OCI-LY1 (cell line): ENCODE results near the gene TRIO.
"Not testable (repeated sequence)": the region's sequence is repeated elsewhere in the genome, so short reads cannot be mapped to it uniquely, and the experiment has no call there.

Experiments used
- H2AFZ ChIP-seq: fragments of 200-600 bp; sonication (generic), shearing (Covaris generic); 2 replicates; pipeline ENCODE4 v1.6.0; 2014; ENCODE audit warnings: antibody characterized with exemption, mild to moderate bottlenecking, low read length
- H3F3A ChIP-seq: fragments of 200-600 bp; sonication (generic), shearing (Covaris generic); 2 replicates; pipeline ENCODE4 v1.6.0; 2014; ENCODE audit warnings: mild to moderate bottlenecking, antibody characterized with exemption, low read length, moderate library complexity; ENCODE audit not compliant: insufficient read depth
- H3K27ac ChIP-seq: fragments of 200-600 bp; sonication (generic); 2 replicates; pipeline ENCODE4 v1.5.1; 2014; ENCODE audit warnings: low read length, mixed run types, mild to moderate bottlenecking, low read depth; ENCODE audit not compliant: poor library complexity, severe bottlenecking
- H3K27me3 ChIP-seq: fragments of 200-600 bp; sonication (generic); 2 replicates; pipeline ENCODE4 v1.6.0; 2014; ENCODE audit warnings: antibody characterized with exemption, mild to moderate bottlenecking, low read length, moderate library complexity; ENCODE audit not compliant: insufficient read depth
- H3K36me3 ChIP-seq: fragments of 200-600 bp; sonication (generic); 2 replicates; pipeline ENCODE4 v1.6.1; 2014; ENCODE audit warnings: mild to moderate bottlenecking, antibody characterized with exemption, low read length, moderate library complexity, mixed read lengths; ENCODE audit not compliant: insufficient read depth
- H3K4me1 ChIP-seq: fragments of 200-600 bp; sonication (generic); 2 replicates; pipeline ENCODE4 v1.5.1; 2014; ENCODE audit warnings: mild to moderate bottlenecking, low read length, moderate library complexity; ENCODE audit not compliant: insufficient read depth, severe bottlenecking
- H3K4me2 ChIP-seq: fragments of 200-600 bp; sonication (generic), shearing (Covaris generic); 2 replicates; pipeline ENCODE4 v1.6.1; 2014; ENCODE audit warnings: low read length
- H3K4me3 ChIP-seq: fragments of 200-600 bp; sonication (generic); 2 replicates; pipeline ENCODE4 v1.5.1; 2014; ENCODE audit warnings: low read length, low read depth, mild to moderate bottlenecking, mixed read lengths; ENCODE audit not compliant: poor library complexity, severe bottlenecking
- H3K79me2 ChIP-seq: fragments of 200-600 bp; shearing (Covaris generic); 2 replicates; pipeline ENCODE4 v1.6.1; 2016; ENCODE audit warnings: mixed run types, low read length, mixed read lengths; ENCODE audit not compliant: insufficient read depth
- H3K9ac ChIP-seq: fragments of 200-600 bp; sonication (generic), shearing (Covaris generic); 2 replicates; pipeline ENCODE4 v1.6.1; 2014; ENCODE audit warnings: mild to moderate bottlenecking, low read length, mixed read lengths
- H3K9me2 ChIP-seq: fragments of 200-600 bp; sonication (generic), shearing (Covaris generic); 2 replicates; pipeline ENCODE4 v1.6.1; 2014; ENCODE audit warnings: low read depth, mild to moderate bottlenecking, low read length, mixed read lengths
- H3K9me3 ChIP-seq: fragments of 200-600 bp; shearing (Covaris generic); 2 replicates; pipeline ENCODE4 v1.6.1; 2014; ENCODE audit warnings: low read length, mixed read lengths
- H4K20me1 ChIP-seq: fragments of 200-600 bp; sonication (generic), shearing (Covaris generic); 2 replicates; pipeline ENCODE4 v1.6.0; 2016; ENCODE audit warnings: mild to moderate bottlenecking, low read length; ENCODE audit not compliant: insufficient read depth
- EZH2 ChIP-seq: fragments of 200-600 bp; sonication (generic), shearing (Covaris generic); IDR thresholded peaks from 2 replicates; pipeline ENCODE4 v1.8.0; 2017; ENCODE audit warnings: borderline replicate concordance, mixed run types, mild to moderate bottlenecking, antibody characterized with exemption, low read length, moderate library complexity, mixed read lengths
- TF ChIP-seq, protein P1 (sequence below): fragments of 200-600 bp; sonication (generic), shearing (Covaris generic); IDR thresholded peaks from 2 replicates; pipeline ENCODE4 v1.5.1; 2017; ENCODE audit warnings: mild to moderate bottlenecking, antibody characterized with exemption, low read length, moderate library complexity, mixed read lengths

The TRIO gene

DNA sequence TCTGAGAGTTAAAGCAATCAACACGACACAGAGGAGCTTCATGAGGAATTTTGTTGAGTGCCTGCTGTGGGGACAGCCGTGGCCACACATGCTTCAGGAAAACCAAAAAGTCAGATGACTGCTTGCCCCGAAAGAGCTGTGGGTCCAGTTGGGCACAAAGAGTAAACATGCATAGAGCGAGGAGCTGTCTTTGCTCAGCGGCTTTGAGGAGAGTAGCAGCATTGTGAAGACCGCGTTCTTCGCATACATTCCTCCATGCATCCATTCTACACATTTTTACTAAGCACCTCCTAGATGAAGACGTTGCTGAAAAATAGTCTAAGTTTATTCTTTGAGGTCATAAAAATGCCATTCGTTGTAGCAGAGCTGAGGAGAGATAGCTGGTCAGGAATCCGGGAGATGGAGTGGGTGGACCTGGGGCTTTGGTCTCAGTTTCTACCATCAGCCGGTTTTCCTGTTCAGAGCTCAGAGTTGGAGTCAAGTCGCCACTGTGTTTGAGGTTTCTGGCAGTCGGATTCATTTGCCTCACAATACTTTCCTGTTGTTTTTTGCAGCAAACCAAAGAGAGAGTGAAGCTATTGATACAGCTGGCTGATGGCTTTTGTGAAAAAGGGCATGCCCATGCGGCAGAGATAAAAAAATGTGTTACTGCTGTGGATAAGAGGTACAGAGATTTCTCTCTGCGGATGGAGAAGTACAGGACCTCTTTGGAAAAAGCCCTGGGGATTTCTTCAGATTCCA, 243.9 kb downstream of the TRIO start:
- Histone ChIP-seq H3K9me3 (no peaks in the 10 kb centered on the region), H3K4me2 (no peak overlapping the region), H3K9ac (no peak overlapping the region), H3F3A (no peaks in the 10 kb centered on the region), H3K36me3 (no peaks in the 10 kb centered on the region), H3K4me1 (no peaks in the 10 kb centered on the region), H3K27ac (no peak overlapping the region), H3K9me2 (no peaks in the 10 kb centered on the region), H2AFZ (no peak overlapping the region), H3K4me3 (no peak overlapping the region), H3K79me2 (no peaks in the 10 kb centered on the region), H3K27me3 (no peaks in the 10 kb centered on the region; the same call in 1 of the 2 replicates), H4K20me1 (no peaks in the 10 kb centered on the region)
- no peak for TF ChIP-seq EZH2

DNA sequence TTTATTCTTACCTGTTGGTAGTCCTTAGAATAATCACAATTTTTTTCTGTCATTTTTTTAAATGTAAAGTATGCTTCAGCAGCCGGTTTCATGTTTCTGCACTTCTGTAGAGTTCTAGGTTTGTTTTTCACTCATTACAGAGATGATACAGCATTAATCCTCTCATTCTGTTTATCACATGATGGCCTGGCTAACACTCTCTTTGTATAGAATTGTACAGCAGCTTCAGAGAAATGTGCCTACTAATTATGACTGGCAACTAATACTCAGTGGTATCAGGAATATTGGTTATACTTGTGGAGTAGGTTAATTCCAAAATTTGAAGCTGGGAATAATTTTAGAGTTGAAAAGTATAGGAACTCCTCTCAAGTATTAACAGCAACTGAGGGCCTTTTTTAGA, 245.6 kb downstream of the TRIO start:
- Histone ChIP-seq H3F3A (no peaks in the 10 kb centered on the region), H3K9me2 (no peaks in the 10 kb centered on the region), H3K4me2 (no peak overlapping the region), H3K9ac (no peak overlapping the region), H3K9me3 (no peaks in the 10 kb centered on the region), H3K27me3 (no peaks in the 10 kb centered on the region; the same call in 1 of the 2 replicates), H2AFZ (no peak overlapping the region), H3K27ac (no peak overlapping the region), H3K79me2 (no peaks in the 10 kb centered on the region), H3K36me3 (no peaks in the 10 kb centered on the region), H4K20me1 (no peaks in the 10 kb centered on the region), H3K4me1 (no peaks in the 10 kb centered on the region), H3K4me3 (no peak overlapping the region)
- TF ChIP-seq EZH2 = no peak
- TF ChIP-seq, protein P1, sequence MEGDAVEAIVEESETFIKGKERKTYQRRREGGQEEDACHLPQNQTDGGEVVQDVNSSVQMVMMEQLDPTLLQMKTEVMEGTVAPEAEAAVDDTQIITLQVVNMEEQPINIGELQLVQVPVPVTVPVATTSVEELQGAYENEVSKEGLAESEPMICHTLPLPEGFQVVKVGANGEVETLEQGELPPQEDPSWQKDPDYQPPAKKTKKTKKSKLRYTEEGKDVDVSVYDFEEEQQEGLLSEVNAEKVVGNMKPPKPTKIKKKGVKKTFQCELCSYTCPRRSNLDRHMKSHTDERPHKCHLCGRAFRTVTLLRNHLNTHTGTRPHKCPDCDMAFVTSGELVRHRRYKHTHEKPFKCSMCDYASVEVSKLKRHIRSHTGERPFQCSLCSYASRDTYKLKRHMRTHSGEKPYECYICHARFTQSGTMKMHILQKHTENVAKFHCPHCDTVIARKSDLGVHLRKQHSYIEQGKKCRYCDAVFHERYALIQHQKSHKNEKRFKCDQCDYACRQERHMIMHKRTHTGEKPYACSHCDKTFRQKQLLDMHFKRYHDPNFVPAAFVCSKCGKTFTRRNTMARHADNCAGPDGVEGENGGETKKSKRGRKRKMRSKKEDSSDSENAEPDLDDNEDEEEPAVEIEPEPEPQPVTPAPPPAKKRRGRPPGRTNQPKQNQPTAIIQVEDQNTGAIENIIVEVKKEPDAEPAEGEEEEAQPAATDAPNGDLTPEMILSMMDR = no peak

DNA sequence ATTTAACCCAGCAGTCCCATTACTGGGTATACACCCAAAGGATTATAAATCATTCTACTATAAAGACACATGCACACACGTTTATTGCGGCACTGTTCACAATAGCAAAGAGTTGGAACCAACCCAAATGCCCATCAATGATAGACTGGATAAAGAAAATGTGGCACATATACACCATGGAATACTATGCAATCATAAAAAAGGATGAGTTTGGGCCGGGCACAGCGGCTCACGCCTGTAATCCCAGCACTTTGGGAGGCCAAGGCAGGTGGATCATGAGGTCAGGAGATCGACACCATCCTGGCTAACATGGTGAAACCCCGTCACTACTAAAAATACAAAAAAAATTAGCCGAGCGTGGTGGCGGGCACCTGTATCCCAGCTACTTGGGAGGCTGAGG, 249.4 kb downstream of the TRIO start:
- not testable (repeated sequence) for H3K4me3 ChIP-seq, H4K20me1 ChIP-seq, H3F3A ChIP-seq, H3K9me3 ChIP-seq, H3K4me2 ChIP-seq, H3K9me2 ChIP-seq, H3K4me1 ChIP-seq, H3K27me3 ChIP-seq, H2AFZ ChIP-seq, H3K9ac ChIP-seq, H3K27ac ChIP-seq, H3K36me3 ChIP-seq, H3K79me2 ChIP-seq

DNA sequence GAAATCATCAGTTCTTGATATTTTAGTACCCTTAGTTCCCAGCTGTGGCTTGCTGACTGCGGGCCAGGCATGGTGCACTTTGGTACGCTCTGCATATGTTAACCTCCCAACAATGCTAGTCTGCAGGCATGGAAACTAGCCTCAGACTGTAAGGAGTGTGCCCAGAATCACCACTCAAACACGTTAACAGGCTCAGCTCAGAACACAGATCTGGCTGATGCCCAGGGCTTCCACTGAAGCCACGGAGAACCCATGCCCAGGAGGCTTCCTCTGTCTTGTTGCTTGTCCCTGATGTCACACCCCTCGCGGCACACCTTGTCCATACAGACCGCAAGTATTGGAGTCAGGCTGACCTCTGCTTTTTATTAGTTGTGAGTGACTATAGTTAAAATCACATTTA, 251.2 kb downstream of the TRIO start:
- TF ChIP-seq EZH2 = no peak
- TF ChIP-seq, protein P1 = no peak
- Histone ChIP-seq H3K9me2 (no peaks in the 10 kb centered on the region), H3K4me2 (no peak overlapping the region), H4K20me1 (no peaks in the 10 kb centered on the region), H3K9ac (no peak overlapping the region), H3K4me3 (no peak overlapping the region), H3K27ac (no peak overlapping the region), H3K27me3 (no peaks in the 10 kb centered on the region), H2AFZ (no peak overlapping the region), H3F3A (no peaks in the 10 kb centered on the region), H3K36me3 (no peaks in the 10 kb centered on the region), H3K79me2 (no peaks in the 10 kb centered on the region), H3K9me3 (no peaks in the 10 kb centered on the region), H3K4me1 (no peaks in the 10 kb centered on the region)
